Lower leg skin (tissue), 3 donors: Measurements from ENCODE around the gene STXBP2.

Source experiments
- CTCF ChIP-seq, 3 donors: fragments of 450-650 bp; IDR thresholded peaks; one replicate each; pipeline ENCODE4 v1.5.1; 2016; ENCODE audit warnings: antibody characterized with exemption in 3 of 3, mild to moderate bottlenecking in 3 of 3, moderate library complexity in 2 of 3
- POLR2A ChIP-seq, 2 donors: fragments of 450-650 bp; IDR thresholded peaks; one replicate each; pipeline ENCODE4 v1.6.1; 2016 to 2017; ENCODE audit warnings: antibody characterized with exemption in 2 of 2, mild to moderate bottlenecking in 1 of 2, moderate library complexity in 1 of 2

GRCh38 chr19:7638802-7639465 is 2.0 kb downstream of the STXBP2 start:
- TF ChIP-seq CTCF (IDR thresholded peaks at IDR 0.05) (no peak), POLR2A (IDR thresholded peaks at IDR 0.05) (no peak)
